ENCODE measurements around the gene ATP8B4. TPM values are rescaled to one million over a fixed set of nuclear protein-coding genes. Genes with fewer than 3 reads are reported as not detected.

The ATP8B4 gene
- polyA plus RNA-seq, 1 of the 3 experiments (the other 2 are of a cell fraction): 0.03 TPM

- Histone ChIP-seq H2AFZ (ENCODE audit: low read depth) (no peak overlapping the region), H3K79me2 (ENCODE audit: insufficient read depth) (no peaks in the 10 kb centered on the region), H3K9me2 (no peaks in the 10 kb centered on the region), H3K4me2 (no peak overlapping the region), H3K4me3 (ENCODE audit: low read depth in 2 of 2, low read length in 1 of 2) (no peak overlapping the region), H3K27ac (ENCODE audit: low read depth in 2 of 2, low read length in 1 of 2) (no peak overlapping the region), H3K36me3 (replicated peaks in 1 of 2; ENCODE audit: control insufficient read depth in 1 of 2, insufficient read depth in 2 of 2, low read length in 1 of 2) (no peaks in the 10 kb centered on the region), H3K9ac (no peak overlapping the region), H4K20me1 (ENCODE audit: insufficient read depth) (no peaks in the 10 kb centered on the region), H3K4me1 (ENCODE audit: control insufficient read depth in 1 of 2, insufficient read depth in 2 of 2, low read depth in 1 of 2, low read length in 1 of 2) (peaks cover 0 to 5% of the 10 kb centered on the region in 2 experiments; a peak in 1 of 4 replicates), H3K27me3 (ENCODE audit: insufficient read depth) (no peaks in the 10 kb centered on the region), H3F3A (replicated peaks; ENCODE audit: insufficient read depth) (no peaks in the 10 kb centered on the region), H3K9me3 (no peaks in the 10 kb centered on the region)
- WGBS (ENCODE audit: low lambda C conversion rate): 36% methylated on average over 3 of the region's 3 CpGs
- CTCF ChIA-PET: interaction anchor here (1.8 kb wide), 1 partner anchor 9 kb away, joined by 6 read pairs; no protein-coding TSS in a partner anchor
- no peak for TF ChIP-seq NRF1 (IDR thresholded peaks at IDR 0.05; ENCODE audit: low read depth, low read length)
- no peak for TF ChIP-seq IRF3 (IDR thresholded peaks at IDR 0.05; ENCODE audit: low read depth, low read length)
- POLR2A ChIA-PET: no interaction called here
- DNase-seq: no peak
Observed at GRCh38 chr15:49863431-49864224, 255.4 kb downstream of the ATP8B4 start.

- 69% methylated on average over 8 of the region's 8 CpGs for WGBS (ENCODE audit: low lambda C conversion rate)
- Histone ChIP-seq H4K20me1 (ENCODE audit: insufficient read depth) (no peaks in the 10 kb centered on the region), H3K9ac (no peak overlapping the region), H3K4me1 (ENCODE audit: control insufficient read depth in 1 of 2, insufficient read depth in 2 of 2, low read depth in 1 of 2, low read length in 1 of 2) (peaks cover 0 to 5% of the 10 kb centered on the region in 2 experiments; a peak in 2 of 4 replicates), H3K79me2 (ENCODE audit: insufficient read depth) (no peaks in the 10 kb centered on the region), H3K27me3 (ENCODE audit: insufficient read depth) (no peaks in the 10 kb centered on the region), H3K36me3 (replicated peaks in 1 of 2; ENCODE audit: control insufficient read depth in 1 of 2, insufficient read depth in 2 of 2, low read length in 1 of 2) (no peaks in the 10 kb centered on the region), H3K9me2 (no peaks in the 10 kb centered on the region), H3F3A (replicated peaks; ENCODE audit: insufficient read depth) (peaks cover 3% of the 10 kb centered on the region), H2AFZ (ENCODE audit: low read depth) (no peak overlapping the region), H3K9me3 (no peaks in the 10 kb centered on the region), H3K27ac (ENCODE audit: low read depth in 2 of 2, low read length in 1 of 2) (no peak overlapping the region), H3K4me3 (ENCODE audit: low read depth in 2 of 2, low read length in 1 of 2) (no peak overlapping the region), H3K4me2 (no peak overlapping the region)
- CTCF ChIA-PET: no interaction called here
- TF ChIP-seq MXI1 (IDR thresholded peaks at IDR 0.05; ENCODE audit: low read depth, low read length) (no peak), CHD2 (IDR thresholded peaks at IDR 0.05; ENCODE audit: low read length, partially characterized antibody) (no peak), FOXM1 (IDR thresholded peaks at IDR 0.05; ENCODE audit: low read depth) (no peak)
- no peak for DNase-seq
- POLR2A ChIA-PET: no interaction called here
Observed at GRCh38 chr15:49860101-49860500, 258.9 kb downstream of the ATP8B4 start.

- no peaks in the 10 kb centered on the region for H3K79me2 ChIP-seq (ENCODE audit: insufficient read depth)
- H3K9ac ChIP-seq: no peak overlapping the region
- H3K9me3 ChIP-seq: no peaks in the 10 kb centered on the region
- H3K27ac ChIP-seq (ENCODE audit: low read depth in 2 of 2, low read length in 1 of 2): no peak overlapping the region
- no peak for TF ChIP-seq EZH2phosphoT487 (IDR thresholded peaks at IDR 0.05; ENCODE audit: borderline replicate concordance, low read depth)
- TF ChIP-seq MAX (IDR thresholded peaks at IDR 0.05; ENCODE audit: low read depth): no peak
- DNase-seq: no peak
- peaks cover 3% of the 10 kb centered on the region for H3F3A ChIP-seq (replicated peaks; ENCODE audit: insufficient read depth)
- H3K36me3 ChIP-seq (replicated peaks in 1 of 2; ENCODE audit: control insufficient read depth in 1 of 2, insufficient read depth in 2 of 2, low read length in 1 of 2): no peaks in the 10 kb centered on the region
- no peak overlapping the region for H3K4me2 ChIP-seq
- CTCF ChIA-PET: no interaction called here
- no peaks in the 10 kb centered on the region for H3K9me2 ChIP-seq
- H4K20me1 ChIP-seq (ENCODE audit: insufficient read depth): no peaks in the 10 kb centered on the region
- no peaks in the 10 kb centered on the region for H3K27me3 ChIP-seq (ENCODE audit: insufficient read depth)
- WGBS (ENCODE audit: low lambda C conversion rate): 63% methylated on average over 4 of the region's 4 CpGs
- H2AFZ ChIP-seq (ENCODE audit: low read depth): no peak overlapping the region
- H3K4me3 ChIP-seq (ENCODE audit: low read depth in 2 of 2, low read length in 1 of 2): no peak overlapping the region
- peaks cover 0 to 5% of the 10 kb centered on the region in 2 experiments; a peak in 2 of 4 replicates for H3K4me1 ChIP-seq (ENCODE audit: control insufficient read depth in 1 of 2, insufficient read depth in 2 of 2, low read depth in 1 of 2, low read length in 1 of 2)
- POLR2A ChIA-PET: no interaction called here
Observed at GRCh38 chr15:49857496-49858475, 261.2 kb downstream of the ATP8B4 start.

Data from SK-N-SH (cell line).